Measurements from ENCODE around the gene GRK6. TPM values are rescaled to one million over a fixed set of nuclear protein-coding genes. Genes with fewer than 3 reads are reported as not detected.

The GRK6 gene
- total RNA-seq, 1 donor, result 75.2 TPM

Other genes starting within 250 kb of the GRK6 start
- gene RAB24, start 123.0 kb upstream of the GRK6 start, total RNA-seq, result 20.1 TPM
- 74.1 TPM for gene PRELID1, start 122.9 kb upstream of the GRK6 start, total RNA-seq
- gene MXD3, start 114.8 kb upstream of the GRK6 start, total RNA-seq, result 6.9 TPM
- gene LMAN2, start 75.0 kb upstream of the GRK6 start, total RNA-seq, result 115 TPM
- gene RGS14, start 68.8 kb upstream of the GRK6 start, total RNA-seq, result 13.6 TPM
- 0.21 TPM for gene SLC34A1, start 42.2 kb upstream of the GRK6 start, total RNA-seq
- not detected for gene PFN3, start 26.0 kb upstream of the GRK6 start, total RNA-seq
- gene F12, start 17.1 kb upstream of the GRK6 start, total RNA-seq, result 0.52 TPM
- gene PRR7, start 20.1 kb downstream of the GRK6 start, total RNA-seq, result 25.8 TPM
- gene DBN1, start 47.0 kb downstream of the GRK6 start, total RNA-seq, result 4.6 TPM
- 19.9 TPM for gene PDLIM7, start 70.9 kb downstream of the GRK6 start, total RNA-seq
- gene DOK3, start 83.2 kb downstream of the GRK6 start, total RNA-seq, result 38.6 TPM
- 33.4 TPM for gene DDX41, start 90.3 kb downstream of the GRK6 start, total RNA-seq
- gene FAM193B, start 127.9 kb downstream of the GRK6 start, total RNA-seq, result 39.4 TPM
- 35.3 TPM for gene TMED9, start 165.5 kb downstream of the GRK6 start, total RNA-seq
- 11.5 TPM for gene B4GALT7, start 173.5 kb downstream of the GRK6 start, total RNA-seq

Data from mononuclear cell (primary cell).